Neutrophil (primary cell): ENCODE measurements around the gene ARFGEF3.

Experiments
- H3K27ac ChIP-seq: fragments of 200-600 bp; sonication (generic); 2 replicates; pipeline ENCODE4 v1.5.1; 2016; ENCODE audit warnings: mild to moderate bottlenecking, moderate library complexity
- H3K27me3 ChIP-seq: fragments of 200-600 bp; sonication (generic); 2 replicates; pipeline ENCODE4 v1.6.0; 2016; ENCODE audit warnings: mild to moderate bottlenecking
- H3K36me3 ChIP-seq: fragments of 200-600 bp; sonication (generic); 2 replicates; pipeline ENCODE4 v1.5.1; 2017
- H3K4me1 ChIP-seq, 2 experiments: fragments of 200-600 bp in 1 of 2; sonication (generic) in 1 of 2; 1 replicate in 1 of 2; 2 replicates in 1 of 2; pipeline versions ENCODE4 v1.5.1 to v1.6.1; 2013 to 2016; ENCODE audit warnings: low read depth in 1 of 2, low read length in 1 of 2, mild to moderate bottlenecking in 1 of 2, moderate library complexity in 1 of 2; ENCODE audit not compliant: control insufficient read depth in 1 of 2, insufficient read depth in 1 of 2
- H3K4me3 ChIP-seq, 2 experiments: fragments of 200-600 bp in 1 of 2; sonication (generic) in 1 of 2; 1 replicate in 1 of 2; 2 replicates in 1 of 2; pipeline ENCODE4 v1.5.1; 2013 to 2016; ENCODE audit warnings: low read depth in 1 of 2, low read length in 1 of 2, mild to moderate bottlenecking in 1 of 2, moderate library complexity in 1 of 2
- H3K9me3 ChIP-seq: fragments of 200-600 bp; sonication (generic); 2 replicates; pipeline ENCODE4 v1.5.1; 2016
- CTCF ChIP-seq: fragments of 200-600 bp; sonication (generic); IDR thresholded peaks from 2 replicates; pipeline ENCODE4 v1.5.1; 2016; ENCODE audit warnings: antibody characterized with exemption

ARFGEF3 gene

DNA sequence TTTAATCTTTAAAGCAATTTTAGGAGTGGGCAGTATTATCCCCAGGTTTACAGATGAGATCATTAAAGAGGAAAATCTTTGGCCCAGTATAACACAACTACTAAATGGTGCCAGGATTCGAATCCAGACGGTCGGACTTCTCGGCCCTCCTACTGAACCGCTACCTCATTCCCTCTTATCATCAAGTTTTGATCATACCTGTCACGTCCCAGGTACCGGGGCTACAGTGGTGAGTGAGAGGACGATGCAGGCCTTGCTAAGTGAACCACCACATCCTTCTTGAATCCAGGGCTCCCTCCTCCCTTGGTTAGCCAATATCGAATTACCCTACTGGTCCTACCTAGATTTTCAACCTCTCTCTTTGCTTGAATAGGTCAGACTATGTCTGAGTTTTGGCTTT, 134.6 kb downstream of the ARFGEF3 start:
- peaks cover 4% of the 10 kb centered on the region for H3K36me3 ChIP-seq
- H3K27me3 ChIP-seq, result peaks cover 4% of the 10 kb centered on the region
- no peaks in the 10 kb centered on the region for H3K4me1 ChIP-seq
- no peak for TF ChIP-seq CTCF
- H3K4me3 ChIP-seq, result no peak overlapping the region
- H3K27ac ChIP-seq, result no peak overlapping the region
- no peaks in the 10 kb centered on the region for H3K9me3 ChIP-seq

DNA sequence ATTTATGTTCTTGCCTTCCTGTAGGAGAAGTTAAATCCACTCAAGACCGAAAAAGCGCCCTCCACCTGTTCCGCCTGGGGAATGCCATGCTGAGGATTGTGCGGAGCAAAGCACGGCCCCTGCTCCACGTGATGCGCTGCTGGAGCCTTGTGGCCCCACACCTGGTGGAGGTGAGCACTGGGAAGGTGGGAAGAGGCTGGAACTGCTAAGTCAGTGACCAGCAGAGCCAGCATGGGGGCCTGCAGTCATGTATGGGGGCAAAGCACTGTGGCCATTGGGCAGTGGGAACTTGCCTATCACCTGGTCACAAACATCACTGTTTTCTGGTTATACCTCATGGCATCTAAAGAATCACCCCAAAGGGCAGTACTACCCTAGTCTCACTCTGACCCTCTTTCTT, 135.0 kb downstream of the ARFGEF3 start:
- Histone ChIP-seq H3K9me3 (no peaks in the 10 kb centered on the region), H3K4me1 (no peaks in the 10 kb centered on the region), H3K27me3 (peaks cover 4% of the 10 kb centered on the region), H3K27ac (no peak overlapping the region), H3K4me3 (no peak overlapping the region), H3K36me3 (peaks cover 4% of the 10 kb centered on the region)
- no peak for TF ChIP-seq CTCF

GRCh38 chr6:138297761-138298298, 136.1 kb downstream of the ARFGEF3 start:
- H3K4me3 ChIP-seq, result no peak overlapping the region
- H3K27me3 ChIP-seq, result peaks cover 4% of the 10 kb centered on the region
- H3K9me3 ChIP-seq, result no peaks in the 10 kb centered on the region
- H3K36me3 ChIP-seq, result peaks cover 4% of the 10 kb centered on the region
- TF ChIP-seq CTCF, result no peak
- no peak overlapping the region for H3K27ac ChIP-seq
- no peaks in the 10 kb centered on the region for H3K4me1 ChIP-seq

DNA sequence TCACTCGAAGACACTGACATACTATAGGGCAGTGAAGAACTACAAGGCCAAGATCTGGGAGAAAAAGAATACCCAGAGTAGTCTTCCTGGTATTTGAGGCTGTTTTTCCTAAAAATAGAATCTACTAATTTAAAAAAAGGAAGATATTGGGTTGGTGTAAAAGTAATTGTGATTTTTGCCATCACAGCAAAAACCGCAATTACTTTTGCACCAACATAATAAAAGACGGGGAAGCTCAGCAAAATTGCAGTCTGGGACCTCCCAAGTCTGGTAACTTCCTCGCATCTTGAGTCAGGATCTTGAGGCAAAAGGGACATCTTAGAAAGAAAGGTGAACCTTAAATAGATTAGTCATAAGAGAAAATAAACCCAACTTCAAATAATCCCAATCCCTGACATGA, 138.7 kb downstream of the ARFGEF3 start:
- Histone ChIP-seq H3K4me3 (no peak overlapping the region), H3K36me3 (peaks cover 4% of the 10 kb centered on the region), H3K27ac (no peak overlapping the region), H3K9me3 (no peaks in the 10 kb centered on the region), H3K4me1 (no peaks in the 10 kb centered on the region), H3K27me3 (peaks cover 4% of the 10 kb centered on the region)
- TF ChIP-seq CTCF, result no peak

DNA sequence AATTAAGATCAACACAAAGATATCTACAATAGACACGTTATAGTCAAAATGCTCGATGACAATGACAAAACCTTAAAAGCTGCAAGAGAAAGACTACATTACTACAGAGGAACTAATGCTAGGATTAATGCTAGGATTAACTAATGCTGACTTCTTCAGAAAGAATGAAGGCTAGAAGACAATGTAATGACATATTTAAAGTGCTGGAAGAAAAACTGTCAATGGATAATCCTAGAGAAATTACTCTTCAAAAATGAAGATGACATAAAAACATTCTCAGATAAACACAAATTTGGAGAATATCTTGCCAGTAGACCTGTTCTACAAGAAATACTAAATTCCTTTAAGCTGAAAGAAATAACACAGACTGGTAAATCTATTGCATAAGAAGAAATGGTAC, 140.8 kb downstream of the ARFGEF3 start:
- Histone ChIP-seq H3K36me3 (peaks cover 4% of the 10 kb centered on the region), H3K4me3 (no peak overlapping the region), H3K27me3 (peaks cover 4% of the 10 kb centered on the region), H3K4me1 (no peaks in the 10 kb centered on the region), H3K27ac (no peak overlapping the region), H3K9me3 (no peaks in the 10 kb centered on the region)
- TF ChIP-seq CTCF, result no peak

- no peak for TF ChIP-seq CTCF
- H3K9me3 ChIP-seq, result no peaks in the 10 kb centered on the region
- H3K4me3 ChIP-seq, result no peak overlapping the region
- no peaks in the 10 kb centered on the region for H3K4me1 ChIP-seq
- H3K36me3 ChIP-seq, result no peaks in the 10 kb centered on the region
- H3K27me3 ChIP-seq, result no peaks in the 10 kb centered on the region
- no peak overlapping the region for H3K27ac ChIP-seq
These were observed 145.6 kb downstream of the ARFGEF3 start for GRCh38 chr6:138307352-138307751.
